ENCODE results near the gene ATP10D.

GRCh38 chr4:47639531-47639930, 154.5 kb downstream of the ATP10D start:
- TF ChIP-seq CTCF (IDR thresholded peaks at IDR 0.05) (no peak), MXI1 (IDR thresholded peaks at IDR 0.05; ENCODE audit: low read depth, low read length) (no peak)
